ENCODE data around the gene PRPSAP2.
"Not testable (repeated sequence)": the region's sequence is repeated elsewhere in the genome, so short reads cannot be mapped to it uniquely, and the experiment has no call there.

The PRPSAP2 gene

DNA sequence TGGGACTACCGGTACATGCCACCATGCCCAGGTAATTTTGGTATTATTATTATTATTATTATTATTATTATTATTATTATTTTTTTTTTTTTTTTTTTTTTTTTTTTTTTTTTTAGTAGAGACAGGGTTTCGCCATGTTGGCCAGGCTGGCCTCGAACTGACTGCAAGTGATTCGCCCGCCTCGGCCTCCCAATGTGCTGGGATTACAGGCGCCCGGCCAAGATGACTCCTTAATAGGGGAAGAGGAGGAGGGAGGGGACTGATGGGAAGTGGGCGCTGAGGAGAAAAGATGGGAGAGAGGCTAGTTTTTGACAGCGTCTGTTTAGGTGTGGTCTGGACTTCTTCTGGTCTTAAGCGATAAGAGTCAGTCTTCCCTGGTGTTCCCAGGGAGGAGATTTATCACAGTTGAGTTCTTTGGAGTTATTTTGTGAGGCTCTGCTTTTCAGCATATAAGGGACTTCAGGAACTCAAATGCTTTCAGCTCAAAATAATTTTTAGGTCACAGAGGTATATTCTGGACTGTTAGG lies 59.6 kb downstream of the PRPSAP2 start:
- TF ChIP-seq, protein P1, sequence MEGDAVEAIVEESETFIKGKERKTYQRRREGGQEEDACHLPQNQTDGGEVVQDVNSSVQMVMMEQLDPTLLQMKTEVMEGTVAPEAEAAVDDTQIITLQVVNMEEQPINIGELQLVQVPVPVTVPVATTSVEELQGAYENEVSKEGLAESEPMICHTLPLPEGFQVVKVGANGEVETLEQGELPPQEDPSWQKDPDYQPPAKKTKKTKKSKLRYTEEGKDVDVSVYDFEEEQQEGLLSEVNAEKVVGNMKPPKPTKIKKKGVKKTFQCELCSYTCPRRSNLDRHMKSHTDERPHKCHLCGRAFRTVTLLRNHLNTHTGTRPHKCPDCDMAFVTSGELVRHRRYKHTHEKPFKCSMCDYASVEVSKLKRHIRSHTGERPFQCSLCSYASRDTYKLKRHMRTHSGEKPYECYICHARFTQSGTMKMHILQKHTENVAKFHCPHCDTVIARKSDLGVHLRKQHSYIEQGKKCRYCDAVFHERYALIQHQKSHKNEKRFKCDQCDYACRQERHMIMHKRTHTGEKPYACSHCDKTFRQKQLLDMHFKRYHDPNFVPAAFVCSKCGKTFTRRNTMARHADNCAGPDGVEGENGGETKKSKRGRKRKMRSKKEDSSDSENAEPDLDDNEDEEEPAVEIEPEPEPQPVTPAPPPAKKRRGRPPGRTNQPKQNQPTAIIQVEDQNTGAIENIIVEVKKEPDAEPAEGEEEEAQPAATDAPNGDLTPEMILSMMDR (IDR thresholded peaks at IDR 0.05), result no peak
- Histone ChIP-seq H3K27ac (no peak overlapping the region), H3K4me3 (no peak overlapping the region)
- DNase-seq (ENCODE audit: low spot score), result no peak

DNA sequence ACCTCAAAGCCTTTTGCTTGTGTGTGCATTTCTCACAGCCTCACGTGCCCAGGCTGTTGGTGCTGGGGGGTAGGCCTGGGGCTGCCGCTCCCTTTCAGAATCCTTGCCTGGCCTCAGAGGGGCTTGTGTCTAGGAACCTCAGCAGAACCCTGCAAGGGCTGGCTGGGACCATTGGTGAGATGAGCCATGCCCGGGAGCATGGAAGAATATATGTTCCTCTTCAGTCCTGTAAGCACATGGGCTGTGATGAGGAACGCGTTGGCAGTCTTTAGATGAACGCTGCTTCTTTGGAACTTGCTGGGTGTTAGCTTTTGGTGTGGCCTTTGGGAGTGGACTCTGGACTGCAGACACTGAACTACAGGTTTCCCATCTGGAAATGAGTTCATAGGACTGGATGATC lies 62.0 kb downstream of the PRPSAP2 start:
- TF ChIP-seq, protein P1 (IDR thresholded peaks at IDR 0.05), result no peak
- H3K4me3 ChIP-seq, result no peak overlapping the region
- DNase-seq (ENCODE audit: low spot score), result no peak
- no peak overlapping the region for H3K27ac ChIP-seq

DNA sequence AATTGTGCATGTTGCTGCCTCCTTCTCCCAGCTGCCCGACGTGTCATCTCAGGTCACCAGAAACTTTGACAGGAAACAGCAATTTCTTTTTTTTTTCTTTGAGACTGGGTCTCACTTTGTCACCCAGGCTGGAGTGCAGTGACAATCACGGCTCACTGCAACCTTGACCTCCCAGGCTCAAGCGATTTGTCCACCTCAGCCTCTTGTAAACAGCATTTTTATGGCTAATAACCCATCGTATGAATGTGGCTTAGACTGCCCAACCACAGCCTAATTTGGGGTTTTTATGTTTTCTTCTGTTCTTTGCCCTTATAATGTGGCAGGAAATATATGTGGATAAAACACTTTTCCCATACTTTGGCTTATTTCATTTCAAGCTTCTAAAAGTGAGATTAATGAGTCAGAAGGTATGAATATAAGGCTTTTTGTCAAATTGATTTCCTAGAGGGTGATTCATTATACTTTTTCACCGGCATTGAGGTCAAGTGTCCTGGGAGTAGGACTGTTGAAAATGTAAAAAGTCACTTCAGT lies 63.0 kb downstream of the PRPSAP2 start:
- TF ChIP-seq, protein P1 (IDR thresholded peaks at IDR 0.05), result no peak
- H3K4me3 ChIP-seq, result no peak overlapping the region
- H3K27ac ChIP-seq, result no peak overlapping the region
- DNase-seq (ENCODE audit: low spot score), result no peak

DNA sequence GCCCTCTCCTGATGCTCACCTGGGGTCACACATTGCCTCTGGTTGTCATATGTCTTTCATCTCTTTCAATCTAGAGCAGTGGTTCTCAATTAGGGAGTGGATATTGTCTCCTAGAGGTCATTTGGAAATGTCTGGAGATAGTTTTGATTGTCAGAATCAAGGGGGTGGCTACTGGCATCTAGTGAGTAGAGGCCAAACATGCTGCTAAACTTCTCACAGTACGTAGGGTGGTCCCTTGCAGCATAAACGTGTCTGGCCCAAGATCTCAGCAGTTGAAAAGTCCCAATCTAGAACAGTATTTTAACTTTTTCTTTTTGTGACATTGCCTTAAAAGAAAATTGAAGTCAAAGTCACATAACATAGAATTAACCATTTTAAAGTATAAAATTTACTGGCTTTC lies 63.6 kb downstream of the PRPSAP2 start:
- no peak for DNase-seq (ENCODE audit: low spot score)
- Histone ChIP-seq H3K4me3 (no peak overlapping the region), H3K27ac (no peak overlapping the region)
- TF ChIP-seq, protein P1 (IDR thresholded peaks at IDR 0.05), result no peak

DNA sequence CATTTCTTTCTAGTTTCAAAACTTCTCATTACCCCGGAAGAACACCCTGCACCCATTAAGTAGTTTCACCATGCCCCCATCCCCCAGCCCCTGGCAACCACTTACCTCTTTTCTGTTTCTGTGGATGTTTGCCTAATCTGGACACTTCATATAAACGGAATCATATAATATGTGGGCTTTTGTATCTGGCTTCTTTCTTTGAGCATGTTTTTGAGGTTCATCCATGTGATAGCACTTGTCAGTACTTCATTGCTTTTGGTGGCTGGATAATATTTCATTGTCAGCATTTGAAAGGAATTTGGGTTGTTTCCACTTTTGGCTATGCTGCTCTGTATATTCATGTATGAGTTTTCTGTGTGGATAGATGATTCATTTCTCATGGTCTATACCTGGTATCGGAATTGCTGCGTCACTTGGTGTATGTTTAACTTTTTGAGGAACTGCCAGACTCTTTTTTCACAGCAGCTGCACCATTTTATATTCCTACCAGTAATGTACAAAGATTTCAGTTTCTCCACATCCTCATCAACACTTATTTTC lies 64.1 kb downstream of the PRPSAP2 start:
- no peak overlapping the region for H3K4me3 ChIP-seq
- TF ChIP-seq, protein P1 (IDR thresholded peaks at IDR 0.05), result no peak
- no peak overlapping the region for H3K27ac ChIP-seq
- DNase-seq (ENCODE audit: low spot score), result no peak

DNA sequence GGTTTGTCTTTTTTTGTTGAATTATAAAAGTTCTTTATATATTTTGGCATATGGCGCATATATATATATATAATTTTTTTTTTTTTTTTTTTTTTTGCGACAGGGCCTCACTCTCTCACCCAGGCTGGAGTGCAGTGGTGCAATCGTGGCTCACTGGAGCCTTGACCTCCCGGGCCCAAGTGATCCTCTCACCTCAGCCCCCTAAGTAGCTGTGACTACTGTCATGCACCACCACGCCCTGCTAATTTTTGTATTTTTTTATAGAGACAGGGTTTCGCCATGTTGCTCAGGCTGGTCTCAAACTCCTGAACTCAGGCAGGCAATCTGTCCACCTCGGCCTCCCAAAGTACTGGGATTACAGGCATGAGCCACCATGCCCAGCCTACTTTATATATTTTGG lies 64.7 kb downstream of the PRPSAP2 start:
- not testable (repeated sequence) for H3K4me3 ChIP-seq; H3K27ac ChIP-seq; DNase-seq (ENCODE audit: low spot score)

DNA sequence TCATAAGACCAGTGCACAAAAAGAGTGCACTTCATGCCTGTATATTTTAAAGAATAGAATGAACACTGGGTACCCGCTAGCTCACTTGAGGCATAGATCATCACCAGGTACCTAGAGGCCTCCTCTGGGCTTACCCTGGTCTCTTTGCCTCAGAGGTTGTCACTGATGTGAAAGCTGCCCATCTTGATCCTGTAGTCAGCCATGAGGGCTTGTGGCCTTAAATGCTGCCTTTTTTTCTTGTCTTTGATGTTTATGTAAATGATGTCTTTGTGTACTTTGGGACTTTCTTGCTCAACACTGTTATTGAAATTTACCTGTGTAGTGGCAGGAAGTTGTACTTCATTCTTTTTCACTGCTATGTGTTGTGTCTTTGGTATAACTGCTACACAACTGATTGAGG lies 67.3 kb downstream of the PRPSAP2 start:
- Histone ChIP-seq H3K27ac (no peak overlapping the region), H3K4me3 (no peak overlapping the region)
- no peak for DNase-seq (ENCODE audit: low spot score)
- TF ChIP-seq, protein P1 (IDR thresholded peaks at IDR 0.05), result no peak
